ENCODE results near the gene SMTNL2.

GRCh38 chr17:4558347-4558971 is 25.9 kb upstream of the SMTNL2 start:
- TF ChIP-seq, protein P1, sequence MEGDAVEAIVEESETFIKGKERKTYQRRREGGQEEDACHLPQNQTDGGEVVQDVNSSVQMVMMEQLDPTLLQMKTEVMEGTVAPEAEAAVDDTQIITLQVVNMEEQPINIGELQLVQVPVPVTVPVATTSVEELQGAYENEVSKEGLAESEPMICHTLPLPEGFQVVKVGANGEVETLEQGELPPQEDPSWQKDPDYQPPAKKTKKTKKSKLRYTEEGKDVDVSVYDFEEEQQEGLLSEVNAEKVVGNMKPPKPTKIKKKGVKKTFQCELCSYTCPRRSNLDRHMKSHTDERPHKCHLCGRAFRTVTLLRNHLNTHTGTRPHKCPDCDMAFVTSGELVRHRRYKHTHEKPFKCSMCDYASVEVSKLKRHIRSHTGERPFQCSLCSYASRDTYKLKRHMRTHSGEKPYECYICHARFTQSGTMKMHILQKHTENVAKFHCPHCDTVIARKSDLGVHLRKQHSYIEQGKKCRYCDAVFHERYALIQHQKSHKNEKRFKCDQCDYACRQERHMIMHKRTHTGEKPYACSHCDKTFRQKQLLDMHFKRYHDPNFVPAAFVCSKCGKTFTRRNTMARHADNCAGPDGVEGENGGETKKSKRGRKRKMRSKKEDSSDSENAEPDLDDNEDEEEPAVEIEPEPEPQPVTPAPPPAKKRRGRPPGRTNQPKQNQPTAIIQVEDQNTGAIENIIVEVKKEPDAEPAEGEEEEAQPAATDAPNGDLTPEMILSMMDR (IDR thresholded peaks at IDR 0.05): no peak
- TF ChIP-seq POLR2AphosphoS5 (IDR thresholded peaks at IDR 0.05): no peak
